Subcutaneous adipose tissue (tissue), 4 donors: ENCODE data around the gene EPHA4. TPM values are rescaled to one million over a fixed set of nuclear protein-coding genes. Genes with fewer than 3 reads are reported as not detected.

Experiments
- total RNA-seq, 4 donors: library from RNA; depleted of rRNA; stranded (reverse); fragments of >200 nt; gene quantifications; one replicate each; pipeline ENCODE4 v1.1.0, GENCODE V29; 2016
- TF ChIP-seq, protein P1 (sequence below): fragments of 450-650 bp; IDR thresholded peaks from one replicate; pipeline ENCODE4 v1.5.1; 2016; ENCODE audit warnings: low read depth, mild to moderate bottlenecking, control low read depth, antibody characterized with exemption, moderate library complexity

EPHA4 gene
- total RNA-seq, 4 donors from 2014 or later: 30.3 to 52.0 (median 39.4) TPM

DNA sequence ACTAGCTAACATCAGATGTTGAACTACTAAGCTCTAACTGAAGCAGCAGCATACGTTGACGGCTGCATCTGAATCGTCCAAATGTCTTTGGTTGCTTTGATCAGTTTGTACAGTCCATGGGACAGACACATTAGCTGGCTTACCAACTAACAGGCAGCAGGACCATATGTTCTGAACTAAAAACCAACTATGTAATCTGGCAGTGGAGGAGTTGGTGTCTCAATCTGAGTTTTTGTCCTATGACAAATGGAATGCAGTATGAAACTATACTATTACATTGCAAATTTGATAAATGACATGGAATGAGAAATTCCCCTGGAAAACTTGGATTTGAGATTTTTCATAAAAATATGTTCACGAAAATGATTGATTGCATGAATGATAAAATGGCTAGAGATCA lies 79.5 kb downstream of the EPHA4 start:
- TF ChIP-seq, protein P1, sequence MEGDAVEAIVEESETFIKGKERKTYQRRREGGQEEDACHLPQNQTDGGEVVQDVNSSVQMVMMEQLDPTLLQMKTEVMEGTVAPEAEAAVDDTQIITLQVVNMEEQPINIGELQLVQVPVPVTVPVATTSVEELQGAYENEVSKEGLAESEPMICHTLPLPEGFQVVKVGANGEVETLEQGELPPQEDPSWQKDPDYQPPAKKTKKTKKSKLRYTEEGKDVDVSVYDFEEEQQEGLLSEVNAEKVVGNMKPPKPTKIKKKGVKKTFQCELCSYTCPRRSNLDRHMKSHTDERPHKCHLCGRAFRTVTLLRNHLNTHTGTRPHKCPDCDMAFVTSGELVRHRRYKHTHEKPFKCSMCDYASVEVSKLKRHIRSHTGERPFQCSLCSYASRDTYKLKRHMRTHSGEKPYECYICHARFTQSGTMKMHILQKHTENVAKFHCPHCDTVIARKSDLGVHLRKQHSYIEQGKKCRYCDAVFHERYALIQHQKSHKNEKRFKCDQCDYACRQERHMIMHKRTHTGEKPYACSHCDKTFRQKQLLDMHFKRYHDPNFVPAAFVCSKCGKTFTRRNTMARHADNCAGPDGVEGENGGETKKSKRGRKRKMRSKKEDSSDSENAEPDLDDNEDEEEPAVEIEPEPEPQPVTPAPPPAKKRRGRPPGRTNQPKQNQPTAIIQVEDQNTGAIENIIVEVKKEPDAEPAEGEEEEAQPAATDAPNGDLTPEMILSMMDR: no peak

DNA sequence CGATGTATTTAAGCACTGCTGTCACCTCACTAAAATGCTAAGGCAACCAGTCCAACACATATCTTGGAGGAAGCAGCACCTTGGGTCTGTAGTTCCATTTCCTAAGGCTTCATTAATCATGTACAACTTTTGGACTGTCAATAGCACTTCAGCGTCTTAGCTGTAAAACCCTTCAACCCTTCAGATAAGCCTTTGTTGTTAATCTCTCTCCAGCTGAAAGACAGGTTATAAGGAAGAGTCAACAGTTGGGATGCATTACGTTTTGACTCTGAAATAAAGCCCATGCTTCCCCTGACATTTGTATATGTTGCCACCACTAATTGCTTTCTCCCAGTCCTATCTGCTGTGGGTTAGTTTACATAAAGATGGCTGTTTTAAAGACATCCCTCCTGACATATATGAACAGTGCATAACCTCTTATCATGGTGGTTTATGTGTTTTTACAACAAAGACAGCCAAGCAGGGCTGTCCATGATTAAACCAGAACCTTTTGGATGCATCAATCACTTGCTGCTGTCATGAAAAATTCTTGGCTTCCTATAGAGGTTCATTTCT lies 81.5 kb downstream of the EPHA4 start:
- TF ChIP-seq, protein P1: no peak

DNA sequence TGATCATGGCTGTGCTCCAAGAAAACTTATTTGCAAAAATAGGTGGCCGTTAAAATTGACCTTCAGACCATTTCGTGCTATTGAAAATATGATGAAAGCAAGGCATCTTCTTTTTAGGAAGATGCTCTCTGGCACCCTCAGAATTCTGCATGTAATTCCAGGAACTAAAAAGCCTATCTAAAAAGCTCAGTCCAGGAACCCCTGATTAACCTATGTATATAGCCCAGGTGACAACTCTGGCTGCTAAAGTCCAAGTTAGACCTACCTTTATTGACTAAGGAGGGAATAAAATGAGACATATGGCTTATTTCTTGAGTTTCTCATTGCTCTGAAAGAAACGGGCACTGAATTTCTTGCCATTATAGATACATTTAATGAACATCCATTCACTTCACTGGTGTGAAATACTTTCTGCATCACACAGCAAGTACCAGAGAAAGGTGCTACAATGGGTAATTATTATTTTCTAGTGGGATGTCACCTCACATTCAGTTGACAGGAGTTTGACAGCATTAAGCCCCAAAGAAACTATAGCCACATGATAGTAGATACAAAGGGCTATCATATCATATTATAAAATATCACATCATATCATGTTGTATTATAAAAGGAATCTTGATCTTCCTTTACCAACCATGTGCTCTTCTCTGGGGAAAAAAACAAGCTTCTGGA lies 83.8 kb downstream of the EPHA4 start:
- TF ChIP-seq, protein P1: no peak

DNA sequence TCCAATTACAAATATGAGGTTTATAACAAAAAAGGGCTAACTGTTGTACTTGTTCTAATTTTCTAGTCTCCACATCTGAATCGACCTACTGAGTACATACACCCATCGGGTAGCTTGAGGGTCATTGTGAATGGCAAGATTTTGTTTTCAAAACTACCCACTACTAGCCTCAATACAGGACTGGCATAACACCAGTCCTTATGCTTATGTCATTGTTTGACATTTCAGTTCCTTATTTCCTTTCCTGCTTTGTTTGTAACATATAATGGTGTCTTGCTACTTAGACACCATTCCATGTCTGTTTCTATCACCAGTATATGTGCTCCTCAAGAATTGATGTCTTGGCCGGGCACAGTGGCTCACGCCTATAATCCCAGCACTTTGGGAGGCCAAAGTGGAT lies 86.0 kb downstream of the EPHA4 start:
- TF ChIP-seq, protein P1: no peak

DNA sequence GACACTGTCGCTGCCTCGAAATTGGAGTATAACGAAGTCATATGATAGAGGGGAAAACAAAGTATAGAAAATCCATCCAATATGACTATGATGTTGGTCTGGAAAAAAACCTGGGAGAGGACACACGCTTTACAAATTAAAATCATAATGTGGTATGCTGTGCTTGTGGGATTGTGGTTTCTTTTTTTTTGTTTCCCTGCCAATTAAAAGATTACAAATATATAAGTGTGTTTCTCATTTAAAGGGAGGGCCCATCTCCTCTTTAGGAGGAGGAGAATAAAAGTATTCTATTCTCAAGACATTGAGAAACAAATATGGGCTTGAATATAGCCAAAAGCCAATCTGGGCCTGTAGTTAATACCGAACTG lies 86.6 kb downstream of the EPHA4 start:
- TF ChIP-seq, protein P1: no peak

DNA sequence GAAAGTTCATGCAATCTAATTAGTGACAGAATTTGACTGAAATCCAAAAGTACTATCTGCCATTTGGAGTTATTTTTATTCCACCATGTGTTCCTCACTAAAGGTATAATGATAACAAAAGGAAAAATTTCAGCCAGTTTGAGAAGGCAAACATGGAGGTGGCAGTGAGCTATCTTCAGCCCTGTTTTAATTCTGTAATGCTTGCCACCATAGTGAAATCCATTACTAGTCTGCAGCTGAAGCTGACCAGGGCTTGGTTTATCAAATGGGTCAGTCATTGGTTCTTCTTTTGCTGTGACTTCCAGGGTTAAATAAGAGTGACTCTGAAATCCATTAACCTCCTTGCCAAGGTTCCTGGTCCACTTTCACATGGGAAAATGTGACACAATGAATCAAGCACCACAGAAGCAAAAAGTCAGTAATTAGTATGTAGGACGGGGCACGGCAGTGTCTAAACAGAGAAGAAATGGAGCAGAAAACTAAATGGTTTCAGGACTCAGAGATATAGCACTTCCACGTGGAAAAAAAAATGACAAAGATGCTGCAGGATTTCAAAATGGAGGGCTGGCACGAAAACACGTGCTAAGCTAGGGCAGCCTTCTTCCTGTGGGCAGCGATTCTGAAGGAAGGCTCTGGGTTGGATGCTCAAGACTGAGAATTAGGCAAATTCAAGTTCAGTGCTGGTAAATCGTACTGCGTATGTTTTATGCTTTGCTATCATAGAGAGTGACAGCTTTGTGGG lies 87.2 kb downstream of the EPHA4 start:
- TF ChIP-seq, protein P1: no peak

DNA sequence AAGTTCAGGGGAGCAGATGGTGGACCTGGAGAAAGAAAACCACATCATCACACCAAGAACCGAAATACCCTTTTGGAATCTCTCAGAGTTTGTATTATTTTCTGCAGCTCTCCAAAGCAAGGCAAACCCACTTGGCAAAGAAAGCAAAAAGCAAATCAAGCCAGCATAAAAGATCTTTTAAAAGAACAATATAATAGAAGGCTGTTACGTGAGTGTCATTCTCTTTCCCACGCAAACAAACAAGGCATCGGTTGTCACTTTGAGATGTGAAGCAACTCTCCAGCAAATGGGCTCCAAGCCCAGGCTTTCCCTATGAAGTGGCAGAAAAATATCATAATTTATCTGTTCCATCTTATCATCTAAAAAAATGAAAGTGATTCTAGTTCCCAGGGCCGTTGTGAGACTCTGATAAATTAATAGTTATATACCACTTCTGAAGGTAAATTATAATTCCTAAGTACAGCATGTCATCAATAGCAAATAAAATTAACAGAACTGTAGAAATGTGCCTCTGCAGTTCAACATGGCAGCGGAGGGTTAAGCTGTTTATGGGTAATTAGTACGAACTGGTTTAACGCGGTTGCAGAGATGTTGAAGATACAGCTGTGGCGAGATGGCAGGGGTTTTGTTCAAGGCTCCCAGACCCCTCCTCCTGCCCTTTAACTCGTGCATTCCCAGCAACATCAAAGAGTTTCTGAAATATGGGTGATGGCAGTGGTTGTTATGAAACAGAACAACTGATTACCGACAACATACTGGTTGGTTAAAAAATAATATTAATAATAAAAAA lies 89.2 kb downstream of the EPHA4 start:
- TF ChIP-seq, protein P1: no peak
